Erythroblast (primary cell): Measurements from ENCODE around the gene TMEM38B.

ENCODE experiments used
- DNase-seq, 2 experiments: peaks; one replicate each; lab custom pipeline; 2025; lab: John Stamatoyannopoulos, UW
- GATA1 ChIP-seq: IDR thresholded peaks from 2 replicates; pipeline ENCODE4 v1.6.1; 2011; ENCODE audit warnings: low read depth, mild to moderate bottlenecking, control low read depth, low read length, moderate library complexity
- POLR2A ChIP-seq: IDR thresholded peaks from 2 replicates; pipeline ENCODE4 v1.6.1; 2011; ENCODE audit warnings: mild to moderate bottlenecking, low read length

Gene TMEM38B

GRCh38 chr9:105816202-105816744 is 121.9 kb downstream of the TMEM38B start:
- TF ChIP-seq GATA1 (no peak), POLR2A (no peak)
- DNase-seq, result no peak

GRCh38 chr9:105816981-105817380 is 122.6 kb downstream of the TMEM38B start:
- TF ChIP-seq GATA1 (no peak), POLR2A (no peak)
- no peak for DNase-seq

DNA sequence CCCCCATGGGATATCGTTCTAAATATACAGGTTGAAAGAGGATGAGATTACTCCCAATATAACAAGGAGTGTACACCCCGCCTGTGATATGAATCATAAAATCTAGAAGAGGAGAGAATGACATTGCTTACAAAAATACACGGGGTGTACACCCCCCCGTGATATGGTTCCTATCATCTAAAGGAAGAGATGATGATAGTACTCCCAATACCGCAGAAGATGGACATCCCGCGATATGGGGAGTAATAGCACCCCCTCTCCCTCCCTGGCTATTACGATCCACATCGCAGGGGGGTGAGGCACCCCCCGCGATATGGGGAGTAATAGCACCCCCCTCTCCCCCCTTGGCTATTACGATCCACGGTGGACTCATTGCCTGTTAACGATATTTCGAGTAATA is 124.6 kb downstream of the TMEM38B start:
- TF ChIP-seq POLR2A, result no peak
- no peak for DNase-seq

GRCh38 chr9:105822814-105823213 is 128.5 kb downstream of the TMEM38B start:
- no peak for DNase-seq
- TF ChIP-seq POLR2A (no peak), GATA1 (no peak)
